ENCODE measurements around the gene CFAP46.
"Not testable (repeated sequence)": the region's sequence is repeated elsewhere in the genome, so short reads cannot be mapped to it uniquely, and the experiment has no call there.

Gene CFAP46

DNA sequence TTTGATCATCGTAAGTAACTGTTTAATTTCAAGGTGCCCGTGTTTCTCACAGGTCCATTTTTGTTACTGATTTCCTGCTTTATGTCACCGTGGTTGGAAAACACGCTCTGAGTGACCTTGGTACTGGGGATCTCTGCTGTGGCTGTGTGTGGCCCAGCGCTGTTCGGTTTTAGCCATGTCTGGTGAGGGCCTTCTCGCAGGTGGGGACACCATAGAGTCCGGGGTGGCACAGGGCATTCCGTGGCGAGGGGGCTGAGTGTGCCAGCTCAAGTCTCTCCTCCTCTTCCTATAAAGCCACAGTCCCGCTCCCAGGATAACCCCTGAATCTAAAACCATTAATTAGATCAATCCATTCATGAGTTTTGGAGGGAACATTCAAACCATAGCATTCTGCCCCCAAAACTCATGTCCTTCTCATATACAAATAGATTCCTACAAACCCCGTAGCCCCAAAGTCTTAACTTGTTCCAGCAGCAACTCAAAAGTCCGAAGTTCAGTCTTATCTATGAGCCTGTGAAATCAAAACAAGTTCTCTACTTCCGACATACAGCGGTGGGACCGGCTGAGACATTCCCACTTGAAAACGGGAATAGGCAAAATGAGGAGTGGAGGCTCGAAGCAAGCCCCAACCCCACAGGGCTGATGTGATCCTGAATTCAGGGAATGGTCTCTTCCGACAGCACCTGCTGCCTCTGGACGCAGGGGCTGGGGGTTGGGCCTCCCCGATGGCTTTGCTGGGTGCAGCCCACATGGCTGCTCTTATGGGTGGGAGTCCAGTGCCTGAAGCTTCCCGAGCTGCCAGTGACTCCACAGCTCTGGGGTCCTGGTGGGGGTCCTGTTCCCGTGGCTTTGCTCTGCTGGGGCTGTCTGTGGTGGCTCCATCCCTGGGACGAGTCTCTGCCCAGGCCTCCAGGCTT is 101.4 kb downstream of the CFAP46 start:
- DNase-seq, result no peak

GRCh38 chr10:132839061-132839460 is 103.3 kb downstream of the CFAP46 start:
- no peak for DNase-seq

GRCh38 chr10:132838346-132838970 is 103.9 kb downstream of the CFAP46 start:
- no peak for DNase-seq

- DNase-seq, result no peak
Measured at GRCh38 chr10:132837905-132838304, 104.5 kb downstream of the CFAP46 start.

- peak; percentile 42 for DNase-seq
Measured at GRCh38 chr10:132836832-132837540, 105.4 kb downstream of the CFAP46 start.

GRCh38 chr10:132836248-132836831 is 106.0 kb downstream of the CFAP46 start:
- DNase-seq, result no peak

DNA sequence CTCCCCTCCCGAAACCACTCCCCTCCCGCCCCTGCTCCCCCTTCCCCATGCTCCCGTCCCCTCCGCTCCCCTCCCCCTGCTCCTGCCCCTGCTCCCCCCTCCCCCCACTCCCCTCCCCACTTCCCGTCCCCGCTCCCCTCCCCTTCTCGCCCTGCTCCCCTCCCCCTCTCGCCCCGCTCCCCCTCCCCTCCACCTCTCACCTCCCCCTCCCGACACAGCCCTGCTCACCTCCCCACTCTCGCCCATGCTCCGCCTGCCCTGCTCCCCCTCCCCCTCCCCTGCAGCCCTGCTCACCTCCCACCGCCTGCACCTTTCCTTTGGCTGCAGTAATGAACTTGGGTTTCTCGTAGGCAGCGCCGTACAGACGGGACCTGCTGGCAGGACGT is 106.5 kb downstream of the CFAP46 start:
- DNase-seq, result no peak

- no peak for DNase-seq
Measured at GRCh38 chr10:132834891-132835847, 107.2 kb downstream of the CFAP46 start.

- DNase-seq, result no peak
Measured at GRCh38 chr10:132834311-132834761, 108.0 kb downstream of the CFAP46 start.

DNA sequence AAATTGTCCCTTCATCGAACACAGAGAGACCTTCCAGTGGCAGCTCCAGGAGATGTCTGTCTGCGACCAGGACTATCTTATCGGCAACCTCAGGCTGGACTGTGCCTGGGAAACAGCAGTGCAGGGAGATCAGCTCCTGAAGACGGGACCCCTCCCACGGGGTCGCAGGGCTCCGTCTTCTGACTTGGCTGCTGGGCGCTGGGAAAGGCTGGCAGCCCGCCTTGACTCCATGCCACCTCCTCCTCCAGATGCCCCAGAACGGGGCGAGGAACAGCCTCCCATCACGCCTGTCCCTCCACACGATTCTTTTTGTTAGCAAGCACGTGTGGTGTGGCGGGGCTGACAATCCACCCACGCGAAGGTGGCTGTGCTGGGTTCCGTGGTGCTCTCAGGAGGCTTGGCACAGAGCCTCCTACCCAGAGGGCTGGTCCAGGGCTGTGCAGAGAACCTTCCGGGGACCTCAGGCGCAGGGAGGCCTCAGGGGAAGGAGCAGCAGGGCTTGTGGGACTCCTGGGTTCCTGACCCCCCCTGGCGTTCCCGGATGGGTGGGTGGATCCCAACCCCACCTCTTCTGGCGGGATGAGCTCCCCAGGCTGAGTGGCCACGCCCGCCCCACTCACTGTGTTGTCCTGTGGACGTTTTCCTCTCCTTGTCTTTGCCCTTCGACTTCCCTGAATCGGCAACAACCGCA is 108.8 kb downstream of the CFAP46 start:
- no peak for DNase-seq

- no peak for DNase-seq
Measured at GRCh38 chr10:132832186-132832969, 110.0 kb downstream of the CFAP46 start.

- no peak for DNase-seq
Measured at GRCh38 chr10:132829403-132829802, 113.0 kb downstream of the CFAP46 start.

DNA sequence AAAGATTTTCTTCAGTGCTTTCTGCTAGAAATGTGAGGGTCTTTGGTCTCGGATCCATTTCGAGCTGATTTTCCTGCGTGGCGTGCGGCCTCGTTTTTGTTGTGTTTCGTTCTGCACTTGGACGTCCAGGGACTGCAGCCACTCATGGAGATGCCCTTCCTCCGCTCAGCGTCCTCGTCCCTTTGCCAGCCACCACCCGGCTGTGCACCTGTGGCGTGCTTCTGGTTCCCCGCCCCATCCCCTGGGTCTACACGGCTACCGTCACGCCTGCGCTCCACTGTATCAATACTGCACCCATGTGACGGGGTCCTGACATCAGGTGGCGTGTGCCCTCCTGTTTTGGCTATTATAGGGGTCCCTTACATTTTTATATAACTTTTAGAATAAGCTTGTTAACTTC is 113.7 kb downstream of the CFAP46 start:
- no peak for DNase-seq

- DNase-seq, result no peak
Measured at GRCh38 chr10:132827861-132828539, 114.4 kb downstream of the CFAP46 start.

DNA sequence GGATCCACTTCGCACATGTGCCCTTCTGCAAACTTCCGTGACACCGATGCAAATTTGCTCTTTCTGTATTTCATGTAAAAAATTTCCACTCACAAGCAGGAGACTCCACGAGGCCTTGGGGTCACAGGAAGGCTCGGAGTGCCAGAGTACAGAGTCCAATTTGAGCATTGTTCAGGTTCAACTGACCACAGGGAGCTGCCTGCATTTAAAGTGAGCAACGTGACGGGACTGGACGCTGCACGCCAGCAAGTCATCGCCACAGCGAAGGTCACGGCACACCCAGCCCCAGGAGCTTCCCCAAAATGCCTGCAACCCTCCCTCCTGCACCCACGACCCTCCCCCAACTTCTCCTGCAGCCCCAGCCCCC is 115.0 kb downstream of the CFAP46 start:
- no peak for DNase-seq

- DNase-seq, result peak; percentile 11
Measured at GRCh38 chr10:132826524-132827422, 115.6 kb downstream of the CFAP46 start.

GRCh38 chr10:132825783-132826523 is 116.4 kb downstream of the CFAP46 start:
- not testable (repeated sequence) for DNase-seq

- DNase-seq, result no peak
Measured at GRCh38 chr10:132820056-132820455, 122.3 kb downstream of the CFAP46 start.

Data from activated CD8-positive, alpha-beta memory T cell treated with anti-CD3 and anti-CD28 coated beads, Interleukin-2, amount 50 U/mL, for 4 hours (primary cell).